Measurements from ENCODE around the gene EGFR.

Gene EGFR

GRCh38 chr7:55130395-55131141 lies 111.8 kb downstream of the EGFR start:
- Histone ChIP-seq H3K4me3 (IDR thresholded peaks at IDR 0.05; ENCODE audit: insufficient read depth, low read depth, low read length) (no peak overlapping the region), H2AFZ (ENCODE audit: low read depth) (no peak overlapping the region), H3K4me1 (ENCODE audit: low read depth, poor library complexity, severe bottlenecking) (no peaks in the 10 kb centered on the region), H3K79me2 (ENCODE audit: insufficient read depth, low read depth) (no peaks in the 10 kb centered on the region), H4K20me1 (ENCODE audit: insufficient read depth) (no peaks in the 10 kb centered on the region), H3K27ac (no peak overlapping the region), H3K4me2 (no peak overlapping the region), H3K9ac (no peak overlapping the region), H3K27me3 (ENCODE audit: insufficient read depth, low read depth) (no peaks in the 10 kb centered on the region), H3K36me3 (ENCODE audit: insufficient read depth) (no peaks in the 10 kb centered on the region)
- no peak for TF ChIP-seq CTCF (conservative IDR thresholded peaks at IDR 0.05; ENCODE audit: low read depth, low read length)

GRCh38 chr7:55131142-55131929 lies 112.5 kb downstream of the EGFR start:
- no peak overlapping the region for H3K4me3 ChIP-seq (IDR thresholded peaks at IDR 0.05; ENCODE audit: insufficient read depth, low read depth, low read length)
- TF ChIP-seq CTCF (conservative IDR thresholded peaks at IDR 0.05; ENCODE audit: low read depth, low read length), result no peak
- no peaks in the 10 kb centered on the region for H3K27me3 ChIP-seq (ENCODE audit: insufficient read depth, low read depth)
- H3K9ac ChIP-seq, result no peak overlapping the region
- H3K79me2 ChIP-seq (ENCODE audit: insufficient read depth, low read depth), result no peaks in the 10 kb centered on the region
- H3K27ac ChIP-seq, result no peak overlapping the region
- H3K4me1 ChIP-seq (ENCODE audit: low read depth, poor library complexity, severe bottlenecking), result no peaks in the 10 kb centered on the region
- no peak overlapping the region for H2AFZ ChIP-seq (ENCODE audit: low read depth)
- H3K4me2 ChIP-seq, result no peak overlapping the region
- no peaks in the 10 kb centered on the region for H3K36me3 ChIP-seq (ENCODE audit: insufficient read depth)
- H4K20me1 ChIP-seq (ENCODE audit: insufficient read depth), result no peaks in the 10 kb centered on the region

GRCh38 chr7:55132550-55132889 lies 113.7 kb downstream of the EGFR start:
- TF ChIP-seq CTCF (conservative IDR thresholded peaks at IDR 0.05; ENCODE audit: low read depth, low read length), result no peak
- Histone ChIP-seq H3K4me2 (no peak overlapping the region), H3K27me3 (ENCODE audit: insufficient read depth, low read depth) (no peaks in the 10 kb centered on the region), H3K4me3 (IDR thresholded peaks at IDR 0.05; ENCODE audit: insufficient read depth, low read depth, low read length) (no peak overlapping the region), H3K36me3 (ENCODE audit: insufficient read depth) (no peaks in the 10 kb centered on the region), H3K9ac (no peak overlapping the region), H4K20me1 (ENCODE audit: insufficient read depth) (no peaks in the 10 kb centered on the region), H3K4me1 (ENCODE audit: low read depth, poor library complexity, severe bottlenecking) (no peaks in the 10 kb centered on the region), H2AFZ (ENCODE audit: low read depth) (no peak overlapping the region), H3K79me2 (ENCODE audit: insufficient read depth, low read depth) (no peaks in the 10 kb centered on the region), H3K27ac (no peak overlapping the region)

- no peak for TF ChIP-seq CTCF (conservative IDR thresholded peaks at IDR 0.05; ENCODE audit: low read depth, low read length)
- Histone ChIP-seq H3K36me3 (ENCODE audit: insufficient read depth) (no peaks in the 10 kb centered on the region), H3K79me2 (ENCODE audit: insufficient read depth, low read depth) (no peaks in the 10 kb centered on the region), H3K27ac (no peak overlapping the region), H4K20me1 (ENCODE audit: insufficient read depth) (no peaks in the 10 kb centered on the region), H3K4me3 (IDR thresholded peaks at IDR 0.05; ENCODE audit: insufficient read depth, low read depth, low read length) (no peak overlapping the region), H3K27me3 (ENCODE audit: insufficient read depth, low read depth) (no peaks in the 10 kb centered on the region), H2AFZ (ENCODE audit: low read depth) (no peak overlapping the region), H3K4me2 (no peak overlapping the region), H3K4me1 (ENCODE audit: low read depth, poor library complexity, severe bottlenecking) (no peaks in the 10 kb centered on the region), H3K9ac (no peak overlapping the region)
Observed at GRCh38 chr7:55132890-55133551, 114.2 kb downstream of the EGFR start.

All from KMS-11 (cell line).